Activated CD4-positive, alpha-beta T cell treated with anti-CD3 and anti-CD28 coated beads for 36 hours (primary cell): ENCODE data around the gene MIGA2. TPM values are rescaled to one million over a fixed set of nuclear protein-coding genes. Genes with fewer than 3 reads are reported as not detected.

Source experiments
- ATAC-seq: fragments of 200-7000 bp; cut with Tn5 transposase; one replicate; pipeline ENCODE4 v1.10.0; 2021; ENCODE audit warnings: mild to moderate bottlenecking, moderate library complexity
- CTCF ChIA-PET: fragments of 350-600 bp; sonication (Branson Sonifier 250); formaldehyde crosslinking; loops from one replicate; lab custom pipeline; 2021; ENCODE audit warnings: antibody characterized with exemption; lab: Charles Lee
- POLR2A ChIA-PET: fragments of 350-600 bp; sonication (Branson Sonifier 250); formaldehyde crosslinking; loops from one replicate; lab custom pipeline; 2021; ENCODE audit warnings: antibody characterized with exemption, inconsistent platforms; lab: Charles Lee
- DNase-seq: peaks from one replicate; pipeline ENCODE4 v3.0.0-alpha.2; 2020
- H3K27ac Mint-ChIP-seq: one replicate; pipeline ENCODE4 v1.8.0; 2021; ENCODE audit warnings: mixed read lengths
- H3K27me3 Mint-ChIP-seq: one replicate; pipeline ENCODE4 v1.8.0; 2021; ENCODE audit warnings: mixed read lengths
- H3K36me3 Mint-ChIP-seq: one replicate; pipeline ENCODE4 v1.8.0; 2021; ENCODE audit warnings: low read depth, mixed read lengths
- H3K4me1 Mint-ChIP-seq: one replicate; pipeline ENCODE4 v1.8.0; 2021; ENCODE audit warnings: mixed read lengths
- H3K4me3 Mint-ChIP-seq: one replicate; pipeline ENCODE4 v1.8.0; 2021; ENCODE audit warnings: mild to moderate bottlenecking, moderate library complexity, mixed read lengths
- H3K9me3 Mint-ChIP-seq: one replicate; pipeline ENCODE4 v1.8.0; 2021; ENCODE audit warnings: low read depth, mixed read lengths
- intact Hi-C, 2 experiments: fragments of 100-400 bp; cut with DNase I in 1 of 2; cut with micrococcal nuclease in 1 of 2; formaldehyde crosslinking; loops; one replicate each; pipeline versions ENCODE4 v1.14.2 to v1.15.1; 2022 to 2024; cut with DNase I, micrococcal nuclease
- total RNA-seq, 2 experiments: library from RNA; stranded (reverse); gene quantifications; one replicate each; pipeline ENCODE4 v1.2.3, GENCODE V29; 2021

MIGA2 gene
- total RNA-seq, 2 experiments from 2014 or later: 15.7 to 25.8 TPM

DNA sequence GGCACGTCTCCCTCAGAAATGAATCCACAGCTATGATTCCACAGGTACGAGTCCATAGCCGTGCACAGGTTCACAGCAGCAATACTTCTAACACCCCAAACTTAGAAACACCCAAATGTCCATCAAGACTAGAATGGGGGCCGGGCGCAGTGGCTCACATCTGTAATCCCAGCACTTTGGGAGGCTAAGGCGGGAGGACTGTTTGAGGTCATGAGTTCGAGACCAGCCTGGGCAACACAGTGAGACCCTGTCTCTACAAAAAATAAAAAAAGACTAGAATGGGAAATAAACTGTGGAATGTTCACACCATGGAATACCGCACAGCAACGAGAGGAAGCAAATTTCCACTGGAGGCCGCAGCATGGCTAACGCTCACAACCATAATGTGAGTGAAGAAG lies 40.2 kb downstream of the MIGA2 start:
- ATAC-seq (no peak), DNase-seq (no peak)
- H3K4me3 Mint-ChIP-seq: no peak overlapping the region
- CTCF ChIA-PET: no interaction called here
- H3K27ac Mint-ChIP-seq: no peak overlapping the region
- peaks cover 20% of the 10 kb centered on the region for H3K4me1 Mint-ChIP-seq
- intact Hi-C loops: no loop called here
- H3K27me3 Mint-ChIP-seq: no peaks in the 10 kb centered on the region
- H3K9me3 Mint-ChIP-seq: no peaks in the 10 kb centered on the region
- POLR2A ChIA-PET: no interaction called here
- no peaks in the 10 kb centered on the region for H3K36me3 Mint-ChIP-seq

DNA sequence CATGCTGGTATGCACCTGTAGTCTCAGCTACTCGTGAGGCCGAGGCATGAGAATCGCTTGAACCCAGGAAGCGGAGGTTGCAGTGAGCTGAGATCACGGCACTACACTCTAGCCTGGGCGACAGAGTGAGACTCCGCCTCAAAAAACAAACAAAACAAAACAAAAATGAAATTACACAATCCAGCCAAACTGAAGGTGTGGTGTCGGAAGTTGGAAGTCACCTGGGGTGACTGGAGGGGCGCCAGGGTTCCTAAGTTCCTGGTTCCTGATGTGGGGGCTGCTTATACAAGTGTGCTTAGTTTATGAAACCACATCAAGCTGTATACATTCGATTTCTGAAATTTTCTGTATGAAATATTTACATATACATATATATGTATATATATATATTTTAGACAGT lies 40.8 kb downstream of the MIGA2 start:
- POLR2A ChIA-PET: no interaction called here
- peaks cover 19% of the 10 kb centered on the region for H3K4me1 Mint-ChIP-seq
- no peaks in the 10 kb centered on the region for H3K9me3 Mint-ChIP-seq

DNA sequence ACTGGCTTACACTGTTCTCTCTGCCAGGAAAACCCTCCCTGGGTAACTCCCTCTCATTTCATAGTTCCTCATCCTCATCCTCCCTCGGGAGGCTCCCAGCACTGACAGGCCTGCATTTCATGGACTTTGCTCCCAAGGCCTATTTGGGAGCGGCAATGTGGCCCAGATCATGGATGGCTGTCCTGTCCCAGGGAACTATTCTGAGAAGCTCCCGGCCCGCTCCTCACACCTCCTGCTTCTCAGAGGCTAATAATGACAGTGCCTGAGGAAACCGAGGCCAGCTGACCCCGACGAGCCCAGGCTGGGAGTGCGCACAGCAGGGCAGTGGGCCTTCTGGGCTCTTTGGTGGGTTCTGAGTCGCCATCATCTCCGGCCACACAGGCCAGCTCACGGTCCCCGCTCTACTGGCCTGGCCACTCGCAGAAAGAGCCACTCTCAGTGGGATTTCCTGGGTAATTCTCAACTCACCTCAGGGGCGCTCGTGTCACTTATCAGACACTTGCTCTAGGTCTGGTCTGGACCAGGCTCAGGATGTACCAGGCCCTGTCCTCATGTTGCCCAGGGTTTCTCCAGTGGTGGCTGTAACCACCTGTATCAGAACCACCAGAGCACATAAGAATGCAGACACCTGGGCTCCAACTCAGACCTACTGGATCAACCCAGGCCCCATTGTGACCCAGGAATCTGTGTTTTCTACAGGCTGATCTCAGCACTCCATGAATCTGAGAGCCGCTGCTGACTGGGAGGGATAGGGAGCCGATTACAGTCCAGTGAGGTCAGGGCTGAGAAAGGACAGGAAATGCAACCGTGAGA lies 42.5 kb downstream of the MIGA2 start:
- intact Hi-C loops: no loop called here
- no peaks in the 10 kb centered on the region for H3K36me3 Mint-ChIP-seq
- DNase-seq: no peak
- ChIA-PET POLR2A (no interaction called here), CTCF (interaction anchor here (0.5 to 0.6 kb wide), 3 partner anchors 252 to 848 kb away, joined by 3 read pairs; no protein-coding TSS in a partner anchor)
- no peaks in the 10 kb centered on the region for H3K27me3 Mint-ChIP-seq
- H3K4me3 Mint-ChIP-seq: peak overlapping the region; percentile 83
- no peaks in the 10 kb centered on the region for H3K9me3 Mint-ChIP-seq
- H3K4me1 Mint-ChIP-seq: peaks cover 20% of the 10 kb centered on the region
- no peak for ATAC-seq
- H3K27ac Mint-ChIP-seq: no peak overlapping the region

More for the DNA sequence above, 40.8 kb downstream of the MIGA2 start:
- no peak overlapping the region for H3K27ac Mint-ChIP-seq
- H3K4me3 Mint-ChIP-seq: no peak overlapping the region
- CTCF ChIA-PET: interaction anchor here (0.7 kb wide), 1 partner anchor 10 kb away, joined by 3 read pairs; no protein-coding TSS in a partner anchor
- no peak for ATAC-seq
- DNase-seq: no peak
- intact Hi-C loops: no loop called here
- H3K27me3 Mint-ChIP-seq: no peaks in the 10 kb centered on the region
- H3K36me3 Mint-ChIP-seq: no peaks in the 10 kb centered on the region

- intact Hi-C loops: loop anchor here (1.0 to 2.0 kb wide), 6 partner anchors 31 to 624 kb away; partner anchors contain the start of genes CRAT (in 1 of the 2), ODF2 (in 1 of the 2), PTPA (in 1 of the 2) and SET (in 1 of the 2)
- POLR2A ChIA-PET: no interaction called here
- no peaks in the 10 kb centered on the region for H3K9me3 Mint-ChIP-seq
- no peak for ATAC-seq
- H3K27me3 Mint-ChIP-seq: no peaks in the 10 kb centered on the region
- no peaks in the 10 kb centered on the region for H3K36me3 Mint-ChIP-seq
- H3K4me1 Mint-ChIP-seq: peaks cover 20% of the 10 kb centered on the region
- no peak for DNase-seq
- CTCF ChIA-PET: interaction anchor here (1.1 to 1.5 kb wide), 2 partner anchors 10 to 660 kb away, joined by 4 read pairs; no protein-coding TSS in a partner anchor
- peak overlapping the region; percentile 31 for H3K27ac Mint-ChIP-seq
- peak overlapping the region; percentile 83 for H3K4me3 Mint-ChIP-seq
Measured at GRCh38 chr9:129079829-129080228, 43.4 kb downstream of the MIGA2 start.

- Mint-ChIP-seq H3K4me3 (peak overlapping the region; percentile 83), H3K9me3 (no peaks in the 10 kb centered on the region), H3K4me1 (peaks cover 20% of the 10 kb centered on the region), H3K27ac (peak overlapping the region; percentile 37), H3K36me3 (no peaks in the 10 kb centered on the region), H3K27me3 (no peaks in the 10 kb centered on the region)
- ChIA-PET POLR2A (interaction anchor here (0.8 to 1.1 kb wide), 3 partner anchors 9 to 44 kb away, joined by 3 to 5 read pairs (median 3); no protein-coding TSS in a partner anchor), CTCF (interaction anchor here (0.6 to 1.5 kb wide), 3 partner anchors 11 to 660 kb away, joined by 3 to 4 read pairs (median 4); no protein-coding TSS in a partner anchor)
- ATAC-seq (no peak), DNase-seq (no peak)
- intact Hi-C loops: loop anchor here (1.0 to 2.0 kb wide), 6 partner anchors 31 to 624 kb away; partner anchors contain the start of genes CRAT (in 1 of the 2), ODF2 (in 1 of the 2), PTPA (in 1 of the 2) and SET (in 1 of the 2)
Measured at GRCh38 chr9:129080298-129080600, 43.8 kb downstream of the MIGA2 start.

DNA sequence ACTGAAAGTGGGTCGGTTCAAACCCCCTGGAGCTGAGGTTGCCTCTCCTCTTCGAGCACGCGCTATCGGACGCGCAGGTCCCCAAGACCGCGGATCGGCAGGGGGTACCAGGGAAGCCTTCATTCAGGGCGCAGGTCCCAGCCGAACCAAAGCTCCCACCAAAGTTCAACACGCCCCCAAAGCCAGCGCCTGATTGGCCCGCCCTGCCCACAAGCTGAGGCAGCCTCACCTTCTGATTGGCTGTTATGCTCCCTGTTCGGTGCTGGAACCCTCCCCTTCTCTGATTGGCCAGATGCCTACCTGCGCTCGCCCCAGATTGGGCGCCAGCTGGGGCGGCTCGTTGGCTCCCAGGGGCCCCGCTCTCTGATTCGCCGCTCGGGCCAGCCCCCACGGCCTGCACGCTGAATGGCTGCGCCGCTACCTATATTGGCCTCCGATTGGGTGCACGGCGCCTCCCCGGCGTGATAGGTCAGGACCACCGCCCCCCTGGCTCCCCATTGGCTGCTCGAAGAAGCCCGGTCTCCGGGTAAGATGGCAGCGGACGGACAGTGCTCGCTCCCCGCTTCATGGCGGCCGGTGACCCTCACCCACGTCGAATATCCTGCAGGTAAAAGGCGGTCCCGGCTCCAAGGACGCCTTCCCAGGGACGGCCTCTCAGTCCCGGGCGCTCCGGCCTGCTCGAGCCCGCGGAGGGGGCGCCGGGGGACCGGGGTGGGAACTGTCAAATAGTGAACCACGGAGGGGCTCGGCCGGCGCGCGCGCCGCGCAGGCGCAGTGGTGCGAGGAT lies 44.4 kb downstream of the MIGA2 start, which contains the start of gene DOLPP1:
TSS of gene DOLPP1 (plus strand) at position 511 of the 787 bp plus-strand sequence. CDS start at position 532, 21 bp downstream.
- ChIA-PET CTCF (interaction anchor here (0.6 to 1.5 kb wide), 6 partner anchors 11 to 1099 kb away, joined by 3 to 7 read pairs (median 4); no protein-coding TSS in a partner anchor), POLR2A (interaction anchor here (0.6 to 1.2 kb wide), 7 partner anchors 10 to 686 kb away, joined by 3 to 5 read pairs (median 3); no protein-coding TSS in a partner anchor)
- Mint-ChIP-seq H3K4me3 (peak within 1 kb of the TSS; percentile 83), H3K9me3 (no peaks in the 10 kb centered on the region), H3K36me3 (no peaks in the 10 kb centered on the region), H3K27ac (peak within 1 kb of the TSS; percentile 63), H3K4me1 (peaks cover 20% of the 10 kb centered on the region), H3K27me3 (no peaks in the 10 kb centered on the region)
- DNase-seq (peak; percentile 99), ATAC-seq (peak; percentile 98)
- intact Hi-C loops: loop anchor here (1.0 to 2.0 kb wide), 16 partner anchors 30 to 830 kb away; partner anchors contain the start of genes CRAT (in 2 of the 2), MIGA2 (in 2 of the 2), DOLK (in 1 of the 2) and ENDOG (in 1 of the 2)

DNA sequence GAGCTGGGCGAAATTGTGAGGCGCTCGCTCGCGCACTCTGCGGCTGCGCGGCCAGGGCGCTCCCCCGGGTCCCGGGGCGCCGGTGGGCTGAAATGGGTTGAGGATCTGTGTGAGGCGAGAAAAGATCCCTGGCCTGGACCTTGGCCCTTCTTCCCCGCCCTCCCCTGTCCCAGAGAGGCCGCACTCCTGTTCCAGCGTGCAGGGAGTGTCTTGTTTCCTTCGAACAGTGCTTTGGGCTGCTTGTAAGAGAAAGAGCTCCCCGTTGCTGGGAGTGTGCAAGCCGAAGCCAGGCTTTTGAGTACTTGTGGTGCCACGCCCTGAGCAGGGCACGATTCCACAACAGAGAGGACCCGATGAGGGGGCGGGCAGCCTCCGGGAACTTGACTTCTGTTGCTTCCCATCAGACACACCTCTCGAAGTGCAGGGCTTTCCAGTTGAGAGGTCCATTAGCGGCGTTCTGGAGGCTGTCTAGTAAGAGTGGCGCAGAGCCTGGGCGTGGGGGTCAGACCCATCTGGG lies 45.0 kb downstream of the MIGA2 start:
- Mint-ChIP-seq H3K4me1 (peaks cover 20% of the 10 kb centered on the region), H3K9me3 (no peaks in the 10 kb centered on the region), H3K36me3 (no peaks in the 10 kb centered on the region), H3K4me3 (peak overlapping the region; percentile 83), H3K27me3 (no peaks in the 10 kb centered on the region), H3K27ac (peak overlapping the region; percentile 63)
- peak; percentile 54 for DNase-seq
- no peak for ATAC-seq
- CTCF ChIA-PET: interaction anchor here (0.6 to 1.5 kb wide), 3 partner anchors 12 to 1099 kb away, joined by 3 to 7 read pairs (median 4); no protein-coding TSS in a partner anchor
- POLR2A ChIA-PET: interaction anchor here (0.6 to 1.2 kb wide), 4 partner anchors 14 to 528 kb away, joined by 3 read pairs; no protein-coding TSS in a partner anchor
- intact Hi-C loops: loop anchor here (1.0 to 2.0 kb wide), 13 partner anchors 29 to 831 kb away; partner anchors contain the start of genes CRAT (in 2 of the 2), MIGA2 (in 2 of the 2), DOLK (in 1 of the 2) and ENDOG (in 1 of the 2)

DNA sequence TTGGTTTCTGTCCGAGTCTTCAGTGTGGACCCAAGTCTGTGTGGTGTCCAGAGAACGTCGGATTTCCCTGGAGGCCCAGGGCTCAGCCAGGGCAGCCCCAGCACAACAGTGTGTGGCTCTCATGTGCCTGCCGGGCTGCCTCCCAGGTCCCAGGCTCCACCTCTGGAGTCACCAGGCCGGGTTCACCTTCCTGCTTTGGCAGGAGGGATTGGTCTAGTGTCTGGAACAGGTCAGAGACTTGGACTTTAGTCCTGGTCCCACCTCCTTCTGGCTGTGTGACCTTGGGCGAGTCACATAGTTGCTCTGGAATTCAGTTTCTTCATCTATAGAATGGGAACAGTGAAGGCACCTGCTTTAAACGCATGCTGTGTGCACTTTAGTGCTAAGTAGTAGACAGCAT lies 47.7 kb downstream of the MIGA2 start:
- intact Hi-C loops: no loop called here
- H3K4me1 Mint-ChIP-seq: peaks cover 20% of the 10 kb centered on the region
- no peak overlapping the region for H3K27ac Mint-ChIP-seq
- H3K9me3 Mint-ChIP-seq: no peaks in the 10 kb centered on the region
- POLR2A ChIA-PET: no interaction called here
- CTCF ChIA-PET: interaction anchor here (0.7 kb wide), 1 partner anchor 56 kb away, joined by 4 read pairs; no protein-coding TSS in a partner anchor
- DNase-seq (no peak), ATAC-seq (no peak)
- no peak overlapping the region for H3K4me3 Mint-ChIP-seq
- no peaks in the 10 kb centered on the region for H3K36me3 Mint-ChIP-seq
- H3K27me3 Mint-ChIP-seq: no peaks in the 10 kb centered on the region

DNA sequence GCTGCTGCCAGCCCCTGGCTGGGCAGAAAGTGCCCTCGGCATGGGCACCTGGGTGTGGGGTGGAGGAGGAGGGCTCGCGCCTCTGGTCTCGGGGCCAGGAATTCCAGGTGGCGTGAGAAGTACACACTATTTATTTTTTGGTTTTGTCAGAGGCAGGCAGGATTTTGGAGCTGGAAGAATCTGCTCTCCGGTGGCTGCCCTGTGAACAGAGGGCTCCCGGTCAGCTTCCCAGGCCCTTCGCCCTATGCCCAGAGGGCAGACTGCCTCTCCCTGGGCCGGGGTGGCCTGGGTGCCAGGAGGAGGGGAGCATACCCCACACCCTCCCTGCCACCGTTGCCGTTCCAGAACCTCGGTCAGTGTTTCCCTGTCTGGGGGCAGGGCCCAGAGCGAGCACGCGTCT lies 52.8 kb downstream of the MIGA2 start:
- no peak for DNase-seq
- Mint-ChIP-seq H3K27ac (no peak overlapping the region), H3K27me3 (no peaks in the 10 kb centered on the region), H3K4me3 (no peak overlapping the region), H3K4me1 (no peaks in the 10 kb centered on the region), H3K9me3 (no peaks in the 10 kb centered on the region), H3K36me3 (peaks cover 4% of the 10 kb centered on the region)
- no peak for ATAC-seq
- CTCF ChIA-PET: interaction anchor here (0.7 kb wide), 1 partner anchor 84 kb away, joined by 3 read pairs; no protein-coding TSS in a partner anchor
- POLR2A ChIA-PET: no interaction called here
- intact Hi-C loops: no loop called here

GRCh38 chr9:129093602-129094386 lies 57.4 kb downstream of the MIGA2 start:
- H3K4me3 Mint-ChIP-seq: no peak overlapping the region
- H3K36me3 Mint-ChIP-seq: peaks cover 4% of the 10 kb centered on the region
- no peak overlapping the region for H3K27ac Mint-ChIP-seq
- ATAC-seq (no peak), DNase-seq (no peak)
- intact Hi-C loops: no loop called here
- POLR2A ChIA-PET: no interaction called here
- CTCF ChIA-PET: interaction anchor here (0.7 kb wide), 1 partner anchor 45 kb away, joined by 4 read pairs; no protein-coding TSS in a partner anchor
- H3K27me3 Mint-ChIP-seq: no peaks in the 10 kb centered on the region
- no peaks in the 10 kb centered on the region for H3K4me1 Mint-ChIP-seq
- no peaks in the 10 kb centered on the region for H3K9me3 Mint-ChIP-seq
